HG02623 (cell line): ENCODE results near the gene DCAF12.
A peak's percentile ranks its signal among the peaks of the same experiment; 100 is the strongest.

Experiments
- ATAC-seq: cut with Tn5 transposase; IDR thresholded peaks from one replicate; pipeline ENCODE4 v1.9.1; 2021; ENCODE audit warnings: moderate library complexity; ENCODE audit not compliant: unreplicated experiment

The DCAF12 gene

DNA sequence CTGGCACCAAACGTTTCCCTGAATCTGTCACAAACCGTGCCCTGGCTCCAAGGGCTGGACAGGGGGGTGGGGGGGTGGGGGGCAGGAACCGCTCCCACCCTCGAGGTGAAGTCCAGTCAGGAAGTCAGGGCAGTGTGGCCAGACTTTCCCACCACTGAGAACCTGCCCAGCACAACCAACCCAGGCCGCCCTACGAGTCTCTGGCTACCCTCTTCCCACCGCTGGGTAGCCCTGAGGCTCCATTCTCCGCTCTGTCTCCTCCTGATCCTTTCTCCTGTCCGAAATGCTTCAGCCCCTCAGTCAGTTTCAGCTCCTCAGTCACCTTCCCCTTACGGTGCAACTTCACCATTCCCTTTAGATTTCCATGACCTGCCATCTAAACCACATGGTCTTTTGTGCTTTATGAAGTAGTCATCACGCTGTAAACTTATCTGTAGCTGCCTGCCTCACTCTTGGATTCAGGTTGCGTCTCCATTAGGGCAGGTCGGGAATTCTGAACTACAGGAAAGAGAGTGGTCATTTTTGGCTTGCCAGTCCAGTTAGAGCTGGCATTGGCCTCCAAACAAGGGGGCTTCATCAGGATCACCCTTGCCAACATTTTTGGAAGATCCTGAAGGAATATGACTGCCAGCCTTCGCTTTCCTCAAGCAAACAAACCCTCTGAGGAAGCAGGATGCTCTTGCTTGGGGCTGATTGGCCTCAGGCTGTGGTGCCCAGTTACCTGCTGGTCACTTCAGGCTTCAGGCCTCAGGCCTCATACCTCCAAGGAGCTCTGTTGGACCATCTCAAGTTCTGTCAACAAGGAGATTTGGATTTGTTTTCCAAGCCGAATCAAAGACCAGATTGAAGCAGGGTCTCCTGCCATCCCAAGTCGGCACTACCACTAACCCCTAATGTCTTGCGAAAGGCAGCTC, 794 bp upstream of the DCAF12 start:
- ATAC-seq: no peak

DNA sequence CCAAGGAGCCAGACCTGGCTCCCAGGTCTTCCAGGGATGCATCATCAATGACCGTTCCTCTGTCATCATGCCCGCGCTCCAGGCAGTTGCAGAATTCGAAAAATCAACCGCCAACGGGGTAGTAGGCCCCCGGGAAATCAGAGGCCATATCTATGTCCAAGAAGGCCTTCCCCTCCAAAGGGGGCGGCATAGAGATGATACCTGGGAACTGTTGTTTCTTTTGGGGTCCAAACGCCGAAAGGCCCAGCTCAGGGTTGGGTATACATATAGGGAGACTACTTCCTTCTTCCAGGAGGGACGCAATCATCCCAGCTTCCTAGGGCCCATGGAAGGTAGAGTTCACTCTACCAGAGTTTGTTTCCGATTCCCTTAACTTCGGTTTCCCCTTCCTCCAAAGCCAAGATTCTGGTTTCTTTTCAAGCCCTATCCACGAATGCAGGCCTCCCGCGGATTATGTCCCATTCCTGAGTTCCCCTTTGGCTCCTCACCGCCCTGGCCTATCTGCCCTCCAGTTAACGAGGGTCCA, 754 bp downstream of the DCAF12 start:
- no peak for ATAC-seq

DNA sequence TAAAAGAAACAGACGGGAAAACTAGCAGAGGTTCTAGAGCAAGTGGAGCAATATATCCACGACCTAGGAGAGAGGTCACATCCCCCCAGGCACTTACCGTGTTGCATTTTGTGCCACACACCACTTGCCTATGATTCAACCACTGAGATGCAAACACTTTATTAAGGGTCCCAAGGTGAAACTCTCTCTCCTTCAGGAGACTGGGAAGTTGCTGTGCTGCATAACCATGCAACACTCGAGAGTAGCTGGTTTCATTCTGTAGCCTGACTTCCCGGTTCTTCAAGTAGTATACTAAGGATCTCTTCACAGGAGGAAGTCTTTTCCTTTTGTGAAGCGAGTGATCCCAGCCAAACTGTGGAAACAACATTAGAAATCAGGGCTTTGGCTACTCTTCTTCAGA, 1.6 kb downstream of the DCAF12 start:
- no peak for ATAC-seq

DNA sequence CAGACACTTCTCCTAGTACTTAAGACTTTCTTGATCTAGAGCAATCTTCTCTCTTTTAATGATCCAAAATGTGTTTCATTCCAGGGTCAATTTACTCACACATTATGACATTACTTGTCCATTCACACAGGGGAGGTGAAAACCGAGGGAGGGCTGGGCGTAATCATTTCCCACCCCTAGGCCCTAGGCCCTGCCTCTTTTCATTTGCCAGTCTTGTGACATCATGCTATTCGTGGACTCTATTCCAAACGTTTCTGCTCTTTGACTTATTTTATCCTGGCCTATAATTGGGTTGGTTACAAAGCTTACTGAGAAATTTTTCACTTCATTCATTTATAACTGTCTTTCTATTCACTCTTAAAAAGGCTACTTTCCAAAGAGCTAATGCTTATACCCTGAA, 2.4 kb downstream of the DCAF12 start:
- ATAC-seq: no peak

DNA sequence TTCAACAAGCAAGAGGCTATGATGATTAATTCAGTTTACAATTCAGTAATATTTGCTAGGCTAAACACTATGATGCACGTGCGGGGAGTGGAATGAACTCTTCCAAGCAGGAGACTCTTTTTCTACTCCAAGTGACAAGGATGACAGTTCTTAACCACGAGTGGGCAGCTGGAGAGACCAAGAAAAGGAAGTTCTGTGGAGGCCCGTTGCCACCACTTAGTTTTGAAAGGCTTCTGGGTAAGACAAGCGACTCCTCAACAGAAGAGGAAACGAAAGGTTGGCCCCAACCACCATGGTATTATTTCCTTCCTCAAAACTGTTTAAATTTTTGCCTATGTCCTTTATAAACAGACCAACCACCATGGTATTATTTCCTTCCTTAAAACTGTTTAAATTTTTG, 2.8 kb downstream of the DCAF12 start:
- ATAC-seq: no peak

DNA sequence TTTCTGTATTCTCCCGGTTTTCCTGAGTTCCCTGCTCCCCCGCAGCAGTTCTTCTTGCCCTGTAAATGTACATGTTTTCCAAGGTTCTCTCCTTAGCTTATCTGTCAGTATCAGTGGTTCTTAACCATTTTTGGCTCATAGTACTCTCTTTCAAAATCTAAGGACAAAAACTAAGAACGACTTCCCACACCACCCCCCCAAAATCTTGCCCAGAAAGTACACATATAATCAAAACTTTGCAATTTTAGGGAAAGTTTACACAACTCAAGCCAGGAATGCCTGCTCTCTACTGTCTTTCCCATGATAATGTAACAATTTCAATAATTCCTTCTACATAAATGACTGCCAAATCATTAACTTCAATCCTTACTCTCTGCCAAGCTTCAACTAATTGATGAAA, 4.5 kb downstream of the DCAF12 start:
- ATAC-seq: no peak

DNA sequence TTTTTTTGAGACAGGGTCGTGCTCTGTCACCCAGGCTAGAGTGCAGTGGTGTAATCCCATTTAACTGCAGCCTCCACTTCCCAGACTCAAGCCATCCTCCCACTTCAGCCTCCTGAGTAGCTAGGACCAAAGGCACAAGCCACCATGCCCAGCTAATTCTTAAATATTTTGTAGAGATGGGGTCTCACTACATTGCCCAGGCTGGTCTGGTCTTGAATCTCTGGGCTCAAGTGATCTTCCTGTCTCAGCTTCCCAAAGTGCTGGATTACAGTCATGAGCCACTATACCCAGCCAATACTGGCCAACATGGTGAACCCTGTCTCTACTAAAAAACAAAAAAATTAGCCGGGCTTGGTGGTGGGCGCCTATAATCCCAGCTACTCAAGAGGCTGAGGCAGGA, 6.8 kb downstream of the DCAF12 start:
- ATAC-seq: no peak

DNA sequence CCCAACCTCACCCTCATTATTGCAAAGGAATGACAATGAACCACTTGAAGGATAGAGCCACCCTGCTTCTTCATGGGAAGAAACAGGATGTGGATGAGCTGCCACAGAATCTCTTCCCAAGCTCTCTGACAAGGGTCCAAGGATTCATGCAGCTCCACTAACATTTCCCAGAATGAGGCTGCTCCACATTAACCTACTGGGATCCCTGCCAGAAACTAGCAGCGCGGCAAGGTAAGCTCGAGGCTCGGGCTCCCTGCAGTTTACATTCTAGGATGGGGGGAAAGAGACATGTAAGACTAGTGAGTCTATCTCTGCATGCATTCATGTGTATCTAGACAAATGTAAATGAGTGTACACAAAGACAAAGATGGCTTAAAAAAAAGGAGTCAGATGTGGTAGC, 12.1 kb downstream of the DCAF12 start:
- ATAC-seq: no peak

DNA sequence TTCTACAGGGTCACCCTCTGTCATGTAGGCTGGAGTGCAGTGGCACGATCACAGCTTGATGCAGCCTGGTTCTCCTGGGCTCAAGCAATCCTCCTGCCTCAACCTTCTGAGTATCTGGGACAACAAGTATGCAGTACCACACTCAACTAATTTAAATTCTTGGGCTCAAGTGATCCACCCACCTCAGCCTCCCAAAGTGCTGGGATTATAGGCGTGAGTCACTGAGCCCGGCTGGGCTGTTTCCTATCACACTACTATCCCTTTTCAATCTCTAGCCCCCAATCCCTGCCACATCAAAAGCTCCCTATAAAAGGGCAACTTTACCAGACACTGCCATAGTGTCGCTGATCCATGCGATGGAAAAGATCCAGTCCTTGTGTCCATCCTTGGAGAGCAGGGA, 20.4 kb downstream of the DCAF12 start:
- no peak for ATAC-seq

DNA sequence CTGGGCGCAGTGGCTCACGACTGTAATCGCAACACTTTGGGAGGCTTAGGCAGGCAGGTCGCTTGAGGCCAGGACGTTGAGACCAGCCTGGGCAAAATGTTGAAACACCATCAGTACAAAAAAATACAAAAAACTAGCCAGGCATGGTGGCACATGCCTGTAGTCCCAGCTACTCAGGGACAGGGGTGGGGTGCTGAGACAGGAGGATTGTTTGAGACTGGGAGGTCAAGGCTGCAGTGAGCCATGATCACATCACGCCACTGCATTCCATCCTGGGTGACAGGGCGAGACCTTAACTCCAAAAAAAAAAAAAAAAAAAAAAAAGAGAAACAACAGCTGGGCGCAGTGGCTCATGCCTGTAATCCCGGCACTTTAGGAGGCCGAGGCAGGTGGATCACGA, 23.7 kb downstream of the DCAF12 start:
- ATAC-seq: no peak

DNA sequence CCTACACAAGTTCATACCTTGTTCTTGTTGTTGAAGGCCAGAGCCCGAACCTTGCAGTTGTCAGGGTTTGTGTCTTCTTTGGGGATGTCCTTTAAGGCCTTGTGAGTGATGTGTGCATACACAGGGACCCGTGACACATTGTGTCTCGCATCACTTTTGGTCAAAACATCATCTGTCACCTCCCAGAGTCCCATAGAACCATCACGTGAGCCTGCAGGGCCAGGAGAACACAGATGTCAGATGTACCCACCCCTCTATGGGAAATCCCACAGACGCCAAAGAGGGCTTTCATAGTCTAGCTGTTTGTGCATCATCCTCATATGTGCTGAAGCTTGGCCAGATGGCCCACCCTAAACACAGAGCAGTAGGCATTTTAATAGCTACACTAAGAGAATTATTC, 28.2 kb downstream of the DCAF12 start:
- peak; percentile 58 for ATAC-seq

DNA sequence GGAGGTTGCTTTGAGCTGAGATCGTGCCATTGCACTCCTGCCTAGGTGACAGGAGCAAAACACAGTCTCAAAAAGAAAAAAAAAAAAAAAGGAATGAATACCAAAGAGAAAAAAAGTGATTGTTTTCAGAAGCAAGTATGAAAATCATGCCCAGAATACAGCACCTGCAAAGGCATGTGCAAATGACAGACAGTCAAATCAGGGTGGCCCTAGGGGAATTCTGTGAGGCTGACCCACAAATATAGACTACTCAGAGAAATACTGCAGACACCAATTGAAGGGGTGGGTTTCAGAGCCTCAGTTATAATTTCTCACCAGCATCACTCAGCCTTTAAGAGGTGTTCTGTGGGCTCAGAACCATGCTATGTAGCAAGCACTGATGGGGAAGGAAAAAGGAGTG, 28.6 kb downstream of the DCAF12 start:
- ATAC-seq: no peak

DNA sequence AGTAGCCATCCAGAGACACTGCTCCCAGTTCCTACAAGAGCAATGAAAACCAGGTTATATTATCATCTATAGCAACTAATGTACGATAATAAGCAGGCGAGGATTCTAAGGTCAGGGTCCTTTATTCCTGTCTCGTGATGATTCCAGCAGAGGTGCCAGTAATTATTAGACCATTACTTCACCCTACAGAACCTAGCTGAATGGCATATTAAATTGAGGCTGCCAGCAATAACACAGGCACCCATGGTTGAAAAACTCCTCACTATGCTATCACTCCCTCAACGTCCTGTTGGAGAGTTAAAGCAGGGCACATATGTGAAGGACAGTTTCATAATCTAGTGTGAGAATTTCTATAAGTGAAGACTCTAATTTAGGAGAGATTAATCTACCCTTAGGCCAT, 29.7 kb downstream of the DCAF12 start:
- ATAC-seq: no peak

DNA sequence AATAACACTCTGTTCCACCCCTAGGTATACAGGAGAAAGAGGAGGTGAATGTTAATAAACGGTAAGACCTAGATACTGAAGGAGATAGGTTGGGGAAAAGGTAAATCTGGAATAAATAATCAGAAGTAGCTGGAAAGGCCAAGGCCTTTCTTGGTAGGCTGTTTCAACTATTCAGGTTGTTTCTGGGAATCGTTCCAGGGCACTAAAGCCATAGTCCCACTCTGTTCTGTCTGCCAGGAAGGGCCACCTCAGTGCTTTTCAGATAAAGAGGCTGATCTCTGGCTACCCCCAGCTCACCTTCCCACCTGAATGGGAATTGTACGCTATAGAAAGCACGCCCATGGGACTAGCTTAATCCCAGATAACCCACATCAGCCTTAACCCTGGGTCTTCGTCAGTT, 32.9 kb downstream of the DCAF12 start:
- no peak for ATAC-seq

DNA sequence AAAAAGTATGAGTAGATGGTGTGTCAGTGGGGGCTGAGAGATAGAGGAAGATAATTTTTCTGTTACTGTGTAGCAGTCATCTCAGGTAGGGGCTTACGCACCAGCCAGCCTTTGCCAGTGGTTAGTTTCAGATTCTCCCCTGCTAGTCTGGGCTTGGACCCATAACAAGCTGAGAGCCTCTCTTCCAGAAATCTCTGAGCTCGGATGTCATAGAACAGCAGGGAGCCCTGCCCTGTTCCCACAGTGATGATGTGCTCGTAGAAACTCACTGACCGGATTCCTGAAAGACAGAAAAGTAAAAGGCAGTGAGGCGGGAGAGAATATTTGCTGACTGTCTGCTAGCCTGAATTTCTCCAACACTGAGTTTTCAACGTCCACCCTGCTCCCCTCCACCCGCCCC, 37.2 kb downstream of the DCAF12 start:
- ATAC-seq: no peak

DNA sequence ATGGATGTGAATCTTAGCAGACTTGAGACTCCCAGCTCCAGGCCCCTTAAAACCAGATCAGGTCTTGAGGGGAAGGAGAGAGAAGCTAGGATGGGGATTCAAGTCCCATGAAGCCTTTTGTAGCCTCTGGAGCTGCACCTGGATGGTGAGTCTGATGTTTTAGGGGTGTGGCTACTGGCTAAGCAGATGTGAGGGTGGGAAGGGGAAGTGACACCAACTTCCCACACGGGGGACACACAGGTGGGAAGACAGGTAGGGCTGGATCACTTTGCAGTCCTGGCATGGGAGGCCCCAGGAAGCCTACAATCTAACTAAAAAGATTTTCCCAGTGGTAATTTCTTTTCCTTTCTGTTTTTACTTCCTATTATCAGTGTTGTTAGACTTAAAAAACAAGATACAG, 39.1 kb downstream of the DCAF12 start:
- ATAC-seq: no peak

DNA sequence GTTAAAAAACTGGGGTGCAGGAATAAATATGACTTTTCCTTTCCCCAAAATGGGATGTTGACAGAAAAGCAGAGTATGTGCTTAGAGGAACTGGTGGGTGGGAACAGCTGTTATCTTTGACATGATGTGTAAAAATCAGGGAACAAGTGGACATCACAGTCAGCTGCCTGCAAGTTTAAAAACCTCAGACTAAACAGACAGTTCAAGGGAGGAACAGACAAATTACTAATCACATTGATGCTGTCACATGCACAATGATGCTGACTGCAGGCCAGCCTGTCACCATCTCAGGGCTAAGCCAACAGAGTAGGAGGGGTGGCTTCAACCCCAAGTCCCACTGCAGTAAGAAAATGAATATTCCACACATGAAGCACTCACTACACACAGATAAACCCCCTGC, 39.6 kb downstream of the DCAF12 start:
- ATAC-seq: no peak

DNA sequence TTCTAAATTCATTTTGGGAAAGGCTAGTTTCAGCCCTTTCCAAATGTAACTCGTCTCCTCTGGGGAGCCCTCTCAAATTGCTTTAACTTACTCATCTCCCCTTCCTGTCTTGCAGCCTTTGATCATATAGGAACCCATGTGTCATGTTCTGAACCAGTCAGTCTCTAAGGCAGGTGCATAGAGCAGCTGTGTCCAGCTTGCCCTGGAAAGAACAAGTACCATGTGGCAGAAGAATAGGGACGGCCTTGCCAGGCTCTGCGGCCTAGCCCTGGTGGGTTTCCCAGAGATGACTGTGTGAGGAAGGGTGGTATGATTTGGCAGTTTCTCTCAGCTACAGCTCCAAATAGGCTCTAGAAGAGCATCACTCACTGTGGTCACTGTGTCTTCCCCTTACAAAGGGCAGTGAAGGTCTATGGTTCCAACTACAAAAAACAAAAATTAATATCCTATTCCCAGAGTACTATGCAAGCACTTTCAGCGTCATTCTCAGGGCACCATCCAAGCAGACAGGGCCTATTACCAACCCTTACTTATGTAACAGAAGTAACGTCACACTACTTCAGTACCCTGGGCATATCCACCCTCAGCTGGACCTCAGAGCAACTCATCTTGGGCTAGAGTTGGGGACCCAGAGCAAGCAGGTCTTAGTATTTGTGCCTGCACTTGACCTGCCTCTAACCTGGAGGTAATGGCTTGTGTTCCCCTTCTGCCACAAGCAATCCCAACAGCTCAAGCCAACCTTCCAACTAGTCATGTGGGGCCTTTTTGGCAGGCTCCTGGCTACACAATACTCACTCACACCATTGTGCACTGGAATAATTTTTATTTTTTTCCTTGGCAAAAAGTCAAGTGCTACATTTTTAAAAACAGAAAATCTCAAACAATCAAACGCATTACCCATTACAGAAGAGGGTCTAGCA, 40.7 kb downstream of the DCAF12 start:
- no peak for ATAC-seq

DNA sequence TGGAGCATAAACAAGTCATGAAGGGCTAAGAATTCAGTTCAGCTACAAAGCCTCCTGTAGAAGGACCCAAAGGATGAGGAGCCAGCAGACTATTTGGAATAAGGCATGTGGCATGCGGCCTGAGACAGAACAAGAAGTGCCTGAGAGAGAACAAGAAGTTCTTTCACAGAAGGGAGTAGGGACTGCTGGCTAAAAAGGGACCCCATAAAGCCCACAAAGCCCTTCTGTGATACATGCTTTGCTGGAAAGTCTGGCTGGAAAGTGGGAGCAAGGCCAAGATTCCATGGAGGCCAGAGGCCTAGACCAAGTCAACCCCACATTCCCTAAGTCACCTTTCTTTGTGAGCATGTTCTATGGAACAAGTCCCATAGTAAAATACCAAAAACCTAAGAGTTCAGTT, 41.9 kb downstream of the DCAF12 start:
- no peak for ATAC-seq

DNA sequence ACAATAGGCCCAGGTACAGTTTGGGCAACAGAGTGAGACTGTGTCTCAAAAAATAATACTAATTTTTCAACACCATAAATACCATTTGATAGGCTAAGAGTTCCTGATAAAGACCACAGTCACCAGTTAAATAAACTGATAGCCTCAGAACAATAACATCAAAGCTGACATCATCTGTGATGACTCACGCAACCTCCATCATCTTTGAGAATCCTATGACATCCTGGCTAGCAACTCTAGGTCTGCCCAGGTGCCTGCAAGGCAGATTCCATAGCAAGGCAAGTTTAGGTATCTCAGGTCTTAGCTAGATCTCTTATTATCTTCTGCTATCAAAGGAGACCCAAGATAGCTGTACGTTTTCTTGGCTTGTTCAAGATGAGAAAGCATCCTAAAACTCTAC, 47.3 kb downstream of the DCAF12 start:
- ATAC-seq: no peak

DNA sequence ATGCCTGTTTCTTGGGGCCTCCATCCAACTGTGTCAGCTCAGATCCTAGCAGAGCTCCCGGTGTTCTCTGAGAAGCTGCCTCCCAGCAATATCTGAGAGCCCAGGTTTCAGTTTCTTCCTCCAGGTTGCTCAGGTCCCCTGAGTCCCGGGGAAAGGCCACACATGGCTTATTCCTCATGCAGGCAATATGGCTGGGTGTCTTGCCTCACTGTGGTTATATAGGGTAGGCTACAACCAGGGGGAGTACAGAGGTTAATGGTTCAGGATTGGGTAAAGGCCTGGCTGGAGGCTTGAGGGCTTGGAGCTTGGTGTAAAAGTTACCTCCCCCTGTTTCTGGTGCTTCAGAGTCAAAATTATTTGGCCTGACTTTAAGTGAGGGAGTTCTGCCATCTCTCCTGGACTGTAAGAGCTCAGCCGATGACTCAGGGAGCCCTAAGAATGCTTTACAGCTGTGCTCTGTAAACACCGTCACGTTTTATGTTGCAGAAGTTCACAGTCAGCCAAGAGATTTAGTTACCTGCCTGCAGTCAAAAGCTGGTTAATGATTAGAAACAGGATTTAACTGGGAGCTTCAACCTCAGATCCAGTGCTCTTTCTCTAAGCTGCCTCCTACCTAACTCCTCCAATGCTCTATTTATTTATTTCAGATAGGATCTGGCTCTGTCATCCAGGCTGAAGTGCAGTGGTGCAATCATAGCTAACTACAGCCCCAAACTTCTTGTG, 53.5 kb downstream of the DCAF12 start:
- no peak for ATAC-seq
